ENCODE results near the gene OSGIN1.

Gene OSGIN1

DNA sequence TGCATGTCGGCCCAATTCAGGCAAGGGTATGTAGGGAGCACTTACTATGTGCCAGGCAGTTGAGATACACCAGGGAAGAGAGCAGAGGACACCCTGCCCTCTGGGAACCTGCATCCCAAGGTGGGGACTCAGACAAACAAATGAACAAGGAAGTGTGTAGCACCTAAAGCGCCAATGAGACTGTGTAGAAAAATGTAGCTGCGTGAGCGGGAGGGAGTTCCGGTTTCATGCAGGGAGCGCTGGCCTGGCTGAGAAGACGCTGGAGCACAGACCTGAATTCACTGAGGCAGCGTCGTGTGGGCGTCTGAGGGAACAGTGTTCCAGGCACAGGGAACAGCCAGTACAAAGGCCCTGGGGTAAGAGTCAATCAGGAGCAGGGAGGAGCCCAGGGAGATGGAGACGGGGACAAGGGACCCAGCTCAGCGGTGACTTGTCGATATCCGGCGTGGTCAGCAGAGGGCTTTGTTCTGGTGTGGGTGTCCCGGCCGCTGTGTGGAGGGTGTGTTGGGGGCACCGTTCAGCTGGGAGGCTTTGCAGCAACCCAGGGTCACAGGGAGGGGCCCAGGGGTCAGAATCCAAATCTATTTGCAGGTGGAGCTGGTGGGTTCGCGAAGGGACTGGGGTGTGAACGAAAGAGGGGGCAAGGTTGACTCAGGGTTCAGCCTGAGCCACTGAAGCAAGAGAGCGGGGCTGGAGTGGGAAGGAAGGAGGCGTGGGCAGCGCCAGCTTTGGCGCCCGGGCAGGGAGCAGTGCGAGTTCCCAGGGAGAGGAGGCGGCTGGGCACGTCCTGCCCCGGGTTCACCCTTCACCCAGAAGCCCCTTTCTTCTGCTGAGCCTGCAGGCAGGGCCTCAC, 17.8 kb upstream of the OSGIN1 start:
- CTCF ChIA-PET: interaction anchor here (0.9 kb wide), 1 partner anchor 8 kb away, joined by 3 read pairs; no protein-coding TSS in a partner anchor
- no peak for DNase-seq (ENCODE audit: extremely low spot score)
- TF ChIP-seq LEF1 (IDR thresholded peaks at IDR 0.05; ENCODE audit: borderline replicate concordance): no peak
- no peak for TF ChIP-seq ZNF384 (IDR thresholded peaks at IDR 0.05)
- TF ChIP-seq SP1 (IDR thresholded peaks at IDR 0.05): no peak
- no peak for TF ChIP-seq ARNT (IDR thresholded peaks at IDR 0.05)
- no peak for TF ChIP-seq FOXK2 (IDR thresholded peaks at IDR 0.05)
- no peak for TF ChIP-seq BHLHE40 (IDR thresholded peaks at IDR 0.05; ENCODE audit: borderline replicate concordance)
- TF ChIP-seq FOXM1 (IDR thresholded peaks at IDR 0.05; ENCODE audit: borderline replicate concordance): no peak
- no peak for TF ChIP-seq HDGF (IDR thresholded peaks at IDR 0.05; ENCODE audit: borderline replicate concordance)
- TF ChIP-seq L3MBTL2 (conservative IDR thresholded peaks at IDR 0.05): no peak
- TF ChIP-seq ELF4 (IDR thresholded peaks at IDR 0.05): no peak
- TF ChIP-seq FOXA1 (IDR thresholded peaks at IDR 0.05): no peak
- TF ChIP-seq CTBP1 (IDR thresholded peaks at IDR 0.05; ENCODE audit: borderline replicate concordance): no peak
- no peak for TF ChIP-seq TARDBP (IDR thresholded peaks at IDR 0.05)
- TF ChIP-seq NFRKB (IDR thresholded peaks at IDR 0.05): no peak
- TF ChIP-seq SUZ12 (IDR thresholded peaks at IDR 0.05): no peak
- TF ChIP-seq, protein P1, sequence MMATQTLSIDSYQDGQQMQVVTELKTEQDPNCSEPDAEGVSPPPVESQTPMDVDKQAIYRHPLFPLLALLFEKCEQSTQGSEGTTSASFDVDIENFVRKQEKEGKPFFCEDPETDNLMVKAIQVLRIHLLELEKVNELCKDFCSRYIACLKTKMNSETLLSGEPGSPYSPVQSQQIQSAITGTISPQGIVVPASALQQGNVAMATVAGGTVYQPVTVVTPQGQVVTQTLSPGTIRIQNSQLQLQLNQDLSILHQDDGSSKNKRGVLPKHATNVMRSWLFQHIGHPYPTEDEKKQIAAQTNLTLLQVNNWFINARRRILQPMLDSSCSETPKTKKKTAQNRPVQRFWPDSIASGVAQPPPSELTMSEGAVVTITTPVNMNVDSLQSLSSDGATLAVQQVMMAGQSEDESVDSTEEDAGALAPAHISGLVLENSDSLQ (IDR thresholded peaks at IDR 0.05): no peak
- POLR2A ChIA-PET: no interaction called here

DNA sequence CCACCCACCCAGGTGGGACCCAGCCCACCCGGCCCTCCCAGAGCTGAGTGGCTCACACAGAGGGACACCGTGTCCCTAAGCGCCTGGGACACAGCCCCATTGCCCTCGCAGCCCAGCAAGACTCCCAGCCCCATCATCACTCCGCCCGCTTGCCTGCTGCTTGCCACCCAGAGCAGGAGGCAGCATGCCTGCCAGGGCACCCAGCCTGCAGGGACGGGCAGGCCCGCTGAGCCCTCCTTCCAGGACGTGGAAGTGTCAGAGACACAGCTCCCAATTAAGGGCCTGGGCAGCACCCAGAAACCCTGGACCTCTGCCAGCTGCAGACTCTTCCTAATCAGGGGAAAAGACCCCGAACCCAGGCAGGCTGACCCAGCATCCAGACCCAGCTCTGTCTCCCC, 17.2 kb upstream of the OSGIN1 start:
- TF ChIP-seq CTBP1 (IDR thresholded peaks at IDR 0.05; ENCODE audit: borderline replicate concordance) (no peak), ZNF384 (IDR thresholded peaks at IDR 0.05) (no peak)
- no peak for DNase-seq (ENCODE audit: extremely low spot score)
- ChIA-PET POLR2A (no interaction called here), CTCF (interaction anchor here (0.9 to 1.6 kb wide), 2 partner anchors 8 to 9 kb away, joined by 3 to 4 read pairs; no protein-coding TSS in a partner anchor)

DNA sequence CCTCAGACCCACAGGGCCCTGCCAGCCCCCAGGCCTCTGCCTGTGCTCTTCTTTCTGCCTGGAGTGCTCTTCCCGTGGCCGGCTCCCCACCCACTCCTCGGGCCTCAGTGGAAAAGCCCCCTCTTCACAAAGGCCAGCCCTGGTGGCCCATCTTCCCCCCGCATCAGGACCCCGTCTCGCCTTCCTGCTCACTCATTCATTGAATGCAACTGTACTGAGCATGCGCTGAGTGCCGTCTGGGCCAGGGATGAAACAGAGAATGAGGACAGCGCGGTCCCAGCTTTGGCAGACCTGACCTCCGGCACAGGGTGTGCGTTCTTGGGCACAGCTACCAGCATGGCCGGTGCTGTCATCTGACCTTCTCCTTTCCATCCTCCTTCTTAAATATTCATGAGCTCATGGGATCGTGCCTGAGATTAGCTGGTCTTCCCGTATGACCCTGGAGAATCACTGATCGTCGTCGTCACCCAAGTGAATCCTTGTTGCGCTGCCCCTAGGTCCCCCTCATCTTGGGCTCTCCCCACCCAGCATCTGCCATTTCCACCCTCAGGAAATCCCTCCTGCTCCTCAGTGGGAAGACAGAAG, 16.4 kb upstream of the OSGIN1 start:
- no peak for DNase-seq (ENCODE audit: extremely low spot score)
- POLR2A ChIA-PET: no interaction called here
- CTCF ChIA-PET: interaction anchor here (1.6 kb wide), 1 partner anchor 9 kb away, joined by 4 read pairs; no protein-coding TSS in a partner anchor
- TF ChIP-seq BHLHE40 (IDR thresholded peaks at IDR 0.05; ENCODE audit: borderline replicate concordance) (no peak), ELF4 (IDR thresholded peaks at IDR 0.05) (no peak), TARDBP (IDR thresholded peaks at IDR 0.05) (no peak), FOXM1 (IDR thresholded peaks at IDR 0.05; ENCODE audit: borderline replicate concordance) (no peak), FOXK2 (IDR thresholded peaks at IDR 0.05) (no peak), NFRKB (IDR thresholded peaks at IDR 0.05) (no peak), LEF1 (IDR thresholded peaks at IDR 0.05; ENCODE audit: borderline replicate concordance) (no peak), SP1 (IDR thresholded peaks at IDR 0.05) (no peak), ZNF384 (IDR thresholded peaks at IDR 0.05) (no peak)
- TF ChIP-seq, protein P1 (IDR thresholded peaks at IDR 0.05): no peak

DNA sequence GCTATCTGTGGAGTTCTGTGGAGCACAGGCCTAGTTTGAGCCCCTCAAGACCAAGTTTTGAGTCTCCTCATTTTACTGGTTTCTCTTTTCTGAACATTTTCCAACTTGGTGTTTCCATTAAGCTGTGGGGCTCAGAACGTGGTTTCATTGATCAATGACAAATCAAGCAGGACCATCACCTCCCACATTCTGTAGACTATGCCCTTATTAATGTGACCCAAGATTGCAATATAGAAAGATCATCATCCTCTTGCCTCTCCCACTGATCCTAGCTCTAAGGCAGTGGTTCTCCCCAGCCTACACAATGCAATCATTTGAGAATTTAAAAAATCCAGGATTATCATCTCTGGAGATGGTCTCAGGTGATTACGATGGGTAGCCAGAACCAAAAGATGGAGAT, 15.8 kb upstream of the OSGIN1 start:
- ChIA-PET CTCF (interaction anchor here (1.6 kb wide), 1 partner anchor 10 kb away, joined by 4 read pairs; no protein-coding TSS in a partner anchor), POLR2A (no interaction called here)
- TF ChIP-seq CTBP1 (IDR thresholded peaks at IDR 0.05; ENCODE audit: borderline replicate concordance): no peak
- TF ChIP-seq TARDBP (IDR thresholded peaks at IDR 0.05): no peak
- no peak for DNase-seq (ENCODE audit: extremely low spot score)

DNA sequence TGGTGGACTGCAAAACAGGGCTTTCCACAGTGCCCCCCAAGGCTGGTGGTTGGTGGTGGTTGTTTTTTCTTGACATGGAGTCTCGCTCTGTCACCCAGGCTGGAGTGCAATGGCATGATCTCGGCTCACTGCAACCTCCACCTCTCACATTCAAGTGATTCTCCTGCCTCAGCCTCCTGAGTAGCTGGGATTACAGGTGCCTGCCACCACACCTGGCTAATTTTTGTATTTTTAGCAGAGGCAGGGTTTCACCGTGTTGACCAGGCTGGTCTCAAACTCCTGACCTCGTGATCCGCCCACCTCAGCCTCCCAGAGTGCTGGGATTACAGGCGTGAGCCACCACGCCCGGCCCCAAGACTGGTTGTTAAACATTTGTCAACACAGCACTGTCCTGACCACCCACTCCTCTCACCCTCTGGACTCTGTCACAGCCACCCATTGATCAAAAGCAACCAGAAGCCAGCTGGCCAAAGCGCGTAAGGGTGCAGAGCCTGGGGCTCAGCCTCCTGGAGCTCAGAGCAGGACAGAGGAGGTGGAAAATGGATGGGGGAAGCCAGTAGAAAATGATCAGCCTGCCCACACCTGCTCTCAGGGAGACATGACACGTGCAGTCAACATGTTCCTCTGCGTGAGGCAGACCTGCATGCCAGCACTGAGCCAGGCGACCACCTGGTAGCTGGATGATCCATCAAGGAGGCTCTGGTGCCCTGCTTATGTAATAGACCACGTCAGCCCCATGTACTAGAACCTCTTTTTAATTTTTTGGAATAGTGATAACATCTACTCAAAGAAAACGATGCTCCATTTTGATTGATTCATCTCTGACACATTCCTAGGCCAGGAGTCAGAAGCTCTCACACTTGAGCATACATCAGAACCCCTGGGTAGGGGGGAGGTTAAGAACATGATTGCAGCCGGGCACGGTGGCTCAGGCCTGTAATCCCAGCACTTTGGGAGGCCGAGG, 14.8 kb upstream of the OSGIN1 start:
- ChIA-PET CTCF (interaction anchor here (0.6 kb wide), 1 partner anchor 114 kb away, joined by 3 read pairs; no protein-coding TSS in a partner anchor), POLR2A (no interaction called here)
- no peak for TF ChIP-seq FOXK2 (IDR thresholded peaks at IDR 0.05)
- no peak for TF ChIP-seq SUZ12 (IDR thresholded peaks at IDR 0.05)
- no peak for TF ChIP-seq CTBP1 (IDR thresholded peaks at IDR 0.05; ENCODE audit: borderline replicate concordance)
- no peak for TF ChIP-seq ZNF384 (IDR thresholded peaks at IDR 0.05)
- no peak for TF ChIP-seq ARNT (IDR thresholded peaks at IDR 0.05)
- TF ChIP-seq FOXM1 (IDR thresholded peaks at IDR 0.05; ENCODE audit: borderline replicate concordance): no peak
- TF ChIP-seq SP1 (IDR thresholded peaks at IDR 0.05): no peak
- no peak for TF ChIP-seq NFRKB (IDR thresholded peaks at IDR 0.05)
- no peak for TF ChIP-seq LEF1 (IDR thresholded peaks at IDR 0.05; ENCODE audit: borderline replicate concordance)
- no peak for DNase-seq (ENCODE audit: extremely low spot score)

DNA sequence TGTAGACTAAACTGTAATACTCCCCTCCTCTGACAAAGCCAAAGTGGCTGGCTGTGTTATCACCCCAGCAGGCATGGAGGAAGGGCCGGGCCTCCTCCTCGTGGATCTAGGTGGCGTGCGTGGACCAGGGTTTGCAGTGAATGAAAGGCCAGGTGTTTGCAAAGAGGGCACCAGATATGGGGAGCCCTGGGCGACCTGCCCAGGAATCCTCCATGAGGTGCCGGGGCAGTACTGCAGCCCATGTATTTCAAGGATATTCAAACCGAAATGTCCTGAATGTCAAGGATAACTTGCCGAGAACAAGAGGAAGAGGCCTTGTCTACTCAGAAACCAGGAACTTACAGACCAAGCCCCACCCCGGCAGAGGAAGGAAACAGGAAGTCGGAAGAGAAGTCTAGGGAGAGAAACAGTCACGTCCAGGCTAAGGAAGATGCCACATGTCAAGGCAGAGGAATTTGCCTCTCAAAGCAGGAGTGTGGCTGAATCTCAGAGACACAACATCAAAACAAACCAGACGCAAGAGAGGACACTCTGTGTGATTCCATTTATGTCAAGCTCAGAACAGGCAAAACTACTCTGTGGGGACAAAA, 13.7 kb upstream of the OSGIN1 start:
- DNase-seq (ENCODE audit: extremely low spot score): no peak
- TF ChIP-seq CTBP1 (IDR thresholded peaks at IDR 0.05; ENCODE audit: borderline replicate concordance) (no peak), ZNF384 (IDR thresholded peaks at IDR 0.05) (no peak), NFRKB (IDR thresholded peaks at IDR 0.05) (no peak), HDGF (IDR thresholded peaks at IDR 0.05; ENCODE audit: borderline replicate concordance) (no peak), TARDBP (IDR thresholded peaks at IDR 0.05) (no peak), ARNT (IDR thresholded peaks at IDR 0.05) (no peak), SP1 (IDR thresholded peaks at IDR 0.05) (no peak), SUZ12 (IDR thresholded peaks at IDR 0.05) (no peak), FOXK2 (IDR thresholded peaks at IDR 0.05) (no peak), ELF4 (IDR thresholded peaks at IDR 0.05) (no peak), FOXA1 (IDR thresholded peaks at IDR 0.05) (no peak), FOXM1 (IDR thresholded peaks at IDR 0.05; ENCODE audit: borderline replicate concordance) (no peak), BHLHE40 (IDR thresholded peaks at IDR 0.05; ENCODE audit: borderline replicate concordance) (no peak), L3MBTL2 (conservative IDR thresholded peaks at IDR 0.05) (no peak), LEF1 (IDR thresholded peaks at IDR 0.05; ENCODE audit: borderline replicate concordance) (no peak)
- TF ChIP-seq, protein P1 (IDR thresholded peaks at IDR 0.05): no peak
- CTCF ChIA-PET: no interaction called here
- POLR2A ChIA-PET: no interaction called here
